Gastroesophageal sphincter (tissue), 3 donors: ENCODE results near the gene TOB1.

Source experiments
- POLR2A ChIP-seq, 2 donors: fragments of 450-650 bp; IDR thresholded peaks; one replicate each; pipeline ENCODE4 v1.6.1; 2017; ENCODE audit warnings: antibody characterized with exemption in 2 of 2, mild to moderate bottlenecking in 2 of 2, moderate library complexity in 1 of 2
- POLR2AphosphoS5 ChIP-seq: sonication (generic); formaldehyde crosslinking; IDR thresholded peaks from one replicate; pipeline ENCODE4 v1.6.1; 2017; ENCODE audit warnings: antibody characterized with exemption
- TF ChIP-seq, protein P1 (sequence below), 4 experiments: fragments of 200-600 bp in 2 of 4; fragments of 450-650 bp in 2 of 4; sonication (generic) in 1 of 4; IDR thresholded peaks; one replicate each; pipeline ENCODE4 v1.5.1; 2017 to 2019; ENCODE audit warnings: antibody characterized with exemption in 4 of 4, mild to moderate bottlenecking in 2 of 4, moderate library complexity in 2 of 4

DNA sequence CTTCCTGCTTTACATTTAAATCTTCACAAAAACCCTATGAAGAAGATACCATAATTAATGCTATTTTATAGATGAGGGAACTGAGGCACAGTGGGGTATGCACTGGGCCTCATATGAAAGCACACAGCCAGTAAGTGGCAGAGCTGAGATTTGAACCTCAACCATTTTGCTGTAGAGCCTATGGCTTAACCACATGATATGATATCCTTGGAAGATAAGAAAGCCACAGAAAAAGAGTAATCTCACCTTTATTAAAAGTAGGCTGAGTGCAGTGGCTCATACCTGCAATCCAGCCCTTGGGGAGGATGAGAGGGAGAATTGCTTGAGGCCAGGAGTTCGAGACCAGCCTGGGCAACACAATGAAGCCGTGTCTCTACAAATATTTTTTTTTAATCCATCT lies 15.0 kb upstream of the TOB1 start:
- TF ChIP-seq, protein P1, sequence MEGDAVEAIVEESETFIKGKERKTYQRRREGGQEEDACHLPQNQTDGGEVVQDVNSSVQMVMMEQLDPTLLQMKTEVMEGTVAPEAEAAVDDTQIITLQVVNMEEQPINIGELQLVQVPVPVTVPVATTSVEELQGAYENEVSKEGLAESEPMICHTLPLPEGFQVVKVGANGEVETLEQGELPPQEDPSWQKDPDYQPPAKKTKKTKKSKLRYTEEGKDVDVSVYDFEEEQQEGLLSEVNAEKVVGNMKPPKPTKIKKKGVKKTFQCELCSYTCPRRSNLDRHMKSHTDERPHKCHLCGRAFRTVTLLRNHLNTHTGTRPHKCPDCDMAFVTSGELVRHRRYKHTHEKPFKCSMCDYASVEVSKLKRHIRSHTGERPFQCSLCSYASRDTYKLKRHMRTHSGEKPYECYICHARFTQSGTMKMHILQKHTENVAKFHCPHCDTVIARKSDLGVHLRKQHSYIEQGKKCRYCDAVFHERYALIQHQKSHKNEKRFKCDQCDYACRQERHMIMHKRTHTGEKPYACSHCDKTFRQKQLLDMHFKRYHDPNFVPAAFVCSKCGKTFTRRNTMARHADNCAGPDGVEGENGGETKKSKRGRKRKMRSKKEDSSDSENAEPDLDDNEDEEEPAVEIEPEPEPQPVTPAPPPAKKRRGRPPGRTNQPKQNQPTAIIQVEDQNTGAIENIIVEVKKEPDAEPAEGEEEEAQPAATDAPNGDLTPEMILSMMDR (IDR thresholded peaks at IDR 0.05) = no peak
- no peak for TF ChIP-seq POLR2AphosphoS5
- no peak for TF ChIP-seq POLR2A (IDR thresholded peaks at IDR 0.05)
